NCI-H2029 (cell line): Measurements from ENCODE around the gene JDP2.

Source experiments
- DNase-seq: peaks from one replicate; lab custom pipeline; 2025; lab: John Stamatoyannopoulos, UW

JDP2 gene

GRCh38 chr14:75409316-75410205, 18.3 kb upstream of the JDP2 start:
- DNase-seq = no peak

GRCh38 chr14:75411214-75411540, 16.6 kb upstream of the JDP2 start:
- peak; percentile 22 for DNase-seq

- DNase-seq = no peak
These were observed 14.8 kb upstream of the JDP2 start for GRCh38 chr14:75413013-75413412.

GRCh38 chr14:75417674-75418073, 10.1 kb upstream of the JDP2 start:
- no peak for DNase-seq

- no peak for DNase-seq
These were observed 8.7 kb upstream of the JDP2 start for GRCh38 chr14:75418850-75419768.

- no peak for DNase-seq
These were observed 5.7 kb upstream of the JDP2 start for GRCh38 chr14:75422169-75422568.

GRCh38 chr14:75424496-75424895, 3.3 kb upstream of the JDP2 start:
- no peak for DNase-seq

GRCh38 chr14:75425446-75425845, 2.4 kb upstream of the JDP2 start:
- no peak for DNase-seq

GRCh38 chr14:75426332-75427125, 1.3 kb upstream of the JDP2 start:
- no peak for DNase-seq

- no peak for DNase-seq
These were observed 718 bp upstream of the JDP2 start for GRCh38 chr14:75427126-75427481.

- DNase-seq = no peak
These were observed 645 bp downstream of the JDP2 start for GRCh38 chr14:75428230-75429104.

- DNase-seq = no peak
These were observed 1.7 kb downstream of the JDP2 start for GRCh38 chr14:75429562-75429961.

- no peak for DNase-seq
These were observed 2.3 kb downstream of the JDP2 start for GRCh38 chr14:75430116-75430515.

GRCh38 chr14:75430526-75430925, 2.7 kb downstream of the JDP2 start:
- DNase-seq = no peak

GRCh38 chr14:75430976-75431375, 3.2 kb downstream of the JDP2 start:
- DNase-seq = no peak

GRCh38 chr14:75431827-75432226, 4.0 kb downstream of the JDP2 start:
- no peak for DNase-seq

- DNase-seq = no peak
These were observed 4.6 kb downstream of the JDP2 start for GRCh38 chr14:75432411-75432810.

GRCh38 chr14:75433631-75434071, 5.8 kb downstream of the JDP2 start:
- DNase-seq = no peak

- DNase-seq = no peak
These were observed 6.5 kb downstream of the JDP2 start for GRCh38 chr14:75434138-75434889.

GRCh38 chr14:75434890-75435248, 7.0 kb downstream of the JDP2 start:
- DNase-seq = no peak

GRCh38 chr14:75435473-75435872, 7.7 kb downstream of the JDP2 start:
- no peak for DNase-seq
